Measurements from ENCODE around the gene PSMA5.

DNA sequence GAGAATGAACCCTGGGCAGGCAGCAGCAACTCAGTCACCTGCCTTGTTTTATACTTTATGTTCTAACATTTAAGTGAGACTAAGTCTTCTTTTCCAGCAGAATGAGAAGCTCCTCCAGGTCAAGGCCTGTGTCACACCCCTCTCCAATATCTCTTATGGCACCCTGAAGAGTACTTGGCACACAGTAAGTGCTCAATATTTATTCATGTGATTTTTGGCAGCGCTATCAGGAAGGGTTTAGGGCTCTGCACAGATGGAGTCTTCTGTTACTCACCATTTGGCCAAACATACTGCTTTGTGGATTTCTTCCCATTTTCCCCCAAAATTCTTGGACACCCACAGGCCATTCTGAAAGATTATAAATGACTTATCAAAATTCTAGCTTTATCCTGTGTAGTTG is 75.6 kb downstream of the PSMA5 start:
- TF ChIP-seq RFX5 (IDR thresholded peaks at IDR 0.05; ENCODE audit: low read depth, low read length), result no peak
- no peak for TF ChIP-seq KDM6A (CRISPR knock-in tag; IDR thresholded peaks at IDR 0.05; ENCODE audit: low read depth)
- TF ChIP-seq, protein P1, sequence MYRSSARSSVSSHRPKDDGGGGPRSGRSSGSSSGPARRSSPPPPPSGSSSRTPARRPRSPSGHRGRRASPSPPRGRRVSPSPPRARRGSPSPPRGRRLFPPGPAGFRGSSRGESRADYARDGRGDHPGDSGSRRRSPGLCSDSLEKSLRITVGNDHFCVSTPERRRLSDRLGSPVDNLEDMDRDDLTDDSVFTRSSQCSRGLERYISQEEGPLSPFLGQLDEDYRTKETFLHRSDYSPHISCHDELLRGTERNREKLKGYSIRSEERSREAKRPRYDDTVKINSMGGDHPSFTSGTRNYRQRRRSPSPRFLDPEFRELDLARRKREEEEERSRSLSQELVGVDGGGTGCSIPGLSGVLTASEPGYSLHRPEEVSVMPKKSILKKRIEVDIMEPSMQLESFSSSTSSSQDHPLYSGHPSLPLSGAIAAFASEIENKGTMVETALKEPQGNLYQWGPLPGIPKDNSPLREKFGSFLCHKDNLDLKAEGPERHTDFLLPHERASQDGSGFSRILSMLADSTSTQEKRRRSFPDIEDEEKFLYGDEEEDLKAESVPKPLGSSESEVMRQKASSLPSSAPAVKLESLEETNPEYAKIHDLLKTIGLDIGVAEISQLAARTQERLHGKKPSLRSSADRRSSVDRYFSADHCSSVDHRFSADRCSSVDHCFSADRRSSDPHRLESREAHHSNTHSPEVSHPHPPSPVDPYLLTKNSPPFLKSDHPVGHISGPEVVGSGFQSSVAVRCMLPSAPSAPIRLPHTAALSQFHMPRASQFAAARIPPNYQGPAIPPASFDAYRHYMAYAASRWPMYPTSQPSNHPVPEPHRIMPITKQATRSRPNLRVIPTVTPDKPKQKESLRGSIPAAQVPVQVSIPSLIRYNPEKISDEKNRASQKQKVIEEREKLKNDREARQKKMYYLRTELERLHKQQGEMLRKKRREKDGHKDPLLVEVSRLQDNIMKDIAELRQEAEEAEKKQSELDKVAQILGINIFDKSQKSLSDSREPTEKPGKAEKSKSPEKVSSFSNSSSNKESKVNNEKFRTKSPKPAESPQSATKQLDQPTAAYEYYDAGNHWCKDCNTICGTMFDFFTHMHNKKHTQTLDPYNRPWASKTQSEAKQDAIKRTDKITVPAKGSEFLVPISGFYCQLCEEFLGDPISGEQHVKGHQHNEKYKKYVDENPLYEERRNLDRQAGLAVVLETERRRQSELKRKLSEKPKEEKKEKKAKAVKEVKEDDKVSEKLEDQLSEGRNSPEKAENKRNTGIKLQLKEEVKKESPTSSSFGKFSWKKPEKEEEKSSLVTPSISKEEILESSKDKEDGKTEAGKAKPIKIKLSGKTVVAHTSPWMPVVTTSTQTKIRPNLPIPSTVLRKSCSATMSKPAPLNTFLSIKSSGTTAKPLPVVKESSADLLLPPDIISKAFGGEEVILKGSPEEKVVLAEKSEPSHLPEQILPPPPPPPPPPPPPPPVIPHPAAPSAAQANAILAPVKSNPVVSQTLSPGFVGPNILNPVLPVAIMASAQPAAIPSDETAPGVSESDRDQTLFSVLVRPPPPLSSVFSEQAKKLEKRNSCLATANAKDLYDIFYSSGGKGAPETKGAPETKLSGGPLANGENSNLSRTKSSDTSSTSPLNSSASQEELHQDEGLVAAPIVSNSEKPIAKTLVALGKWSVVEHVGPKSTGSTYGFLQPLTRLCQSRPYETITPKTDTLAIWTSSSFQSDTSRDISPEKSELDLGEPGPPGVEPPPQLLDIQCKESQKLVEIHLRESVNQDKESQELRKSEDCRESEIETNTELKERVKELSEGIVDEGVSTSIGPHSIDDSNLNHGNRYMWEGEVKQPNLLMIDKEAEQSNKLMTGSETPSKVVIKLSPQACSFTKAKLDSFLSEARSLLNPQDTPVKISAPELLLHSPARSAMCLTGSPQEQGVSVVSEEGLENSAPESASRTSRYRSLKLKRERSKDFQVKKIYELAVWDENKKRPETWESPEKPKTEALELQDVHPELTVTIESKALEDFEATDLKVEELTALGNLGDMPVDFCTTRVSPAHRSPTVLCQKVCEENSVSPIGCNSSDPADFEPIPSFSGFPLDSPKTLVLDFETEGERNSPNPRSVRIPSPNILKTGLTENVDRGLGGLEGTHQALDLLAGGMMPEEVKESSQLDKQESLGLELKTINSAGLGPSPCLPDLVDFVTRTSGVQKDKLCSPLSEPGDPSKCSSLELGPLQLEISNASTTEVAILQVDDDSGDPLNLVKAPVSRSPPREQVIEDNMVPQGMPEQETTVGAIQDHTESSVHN (CRISPR knock-in tag; IDR thresholded peaks at IDR 0.05), result no peak
- TF ChIP-seq CEBPB (IDR thresholded peaks at IDR 0.05; ENCODE audit: borderline replicate concordance, low read depth, low read length), result no peak
- TF ChIP-seq FOXA1 (IDR thresholded peaks at IDR 0.05), result no peak
- TF ChIP-seq FOXA1 (CRISPR knock-in tag; IDR thresholded peaks at IDR 0.05), result no peak
